GM12878 (cell line): ENCODE results near the gene YIPF5. TPM values are rescaled to one million over a fixed set of nuclear protein-coding genes. Genes with fewer than 3 reads are reported as not detected.

Experiments used
- ATAC-seq: fragments of 200-7000 bp; cut with Tn5 transposase; 3 replicates; pipeline ENCODE4 v1.9.1; 2020; ENCODE audit warnings: mild to moderate bottlenecking, moderate library complexity
- BruUV-seq: library from RNA; stranded (reverse); fragments of 400-500 nt; replicated peaks from 2 replicates; lab custom pipeline; 2021; lab: Mats Ljungman, UMichigan
- CTCF ChIA-PET: fragments of 300-600 bp; sonication (Branson Sonifier 250); formaldehyde crosslinking; extraction: SDS; loops from one replicate; lab custom pipeline; 2021; ENCODE audit warnings: inconsistent platforms; lab: Yijun Ruan, JAX
- POLR2A ChIA-PET: fragments of 350-600 bp; formaldehyde crosslinking; extraction: SDS; loops from one replicate; lab custom pipeline; 2021; ENCODE audit warnings: inconsistent platforms; lab: Charles Lee
- RAD21 ChIA-PET: fragments of 300-600 bp; sonication (Branson Sonifier 250); formaldehyde crosslinking; loops from one replicate; lab custom pipeline; 2023; ENCODE audit warnings: antibody characterized with exemption; ENCODE audit not compliant: unreplicated experiment; lab: Charles Lee
- SMC1A ChIA-PET: fragments of 300-600 bp; sonication (Branson Sonifier 250); formaldehyde crosslinking; loops from one replicate; lab custom pipeline; 2023; ENCODE audit not compliant: unreplicated experiment, uncharacterized antibody; lab: Charles Lee
- DNase-seq: peaks from one replicate; pipeline ENCODE4 v3.0.0-alpha.2; 2011; ENCODE audit warnings: low read depth, low spot score
- FAIRE-seq: peaks from 3 replicates; lab custom pipeline; 2011; peaks lifted over from hg19 to GRCh38; lab: Jason Lieb, UNC
- H2AFZ ChIP-seq: 2 replicates; pipeline ENCODE4 v1.6.0; 2011; ENCODE audit warnings: low read depth, low read length, control low read depth; ENCODE audit not compliant: control insufficient read depth
- H3K27ac ChIP-seq: 2 replicates; pipeline ENCODE4 v1.5.1; 2011; ENCODE audit warnings: control low read depth; ENCODE audit not compliant: control insufficient read depth, insufficient read depth
- H3K27me3 ChIP-seq, 2 experiments: replicated peaks in 1 of 2; 2 replicates each; pipeline versions ENCODE4 v1.6.0 to v1.6.1; 2011; ENCODE audit warnings: low read length in 1 of 2; ENCODE audit not compliant: control insufficient read depth in 2 of 2, insufficient read depth in 2 of 2
- H3K36me3 ChIP-seq, 2 experiments: 2 replicates each; pipeline ENCODE4 v1.5.1; 2011; ENCODE audit warnings: low read length in 1 of 2; ENCODE audit not compliant: control insufficient read depth in 2 of 2, insufficient read depth in 2 of 2
- H3K4me1 ChIP-seq: 2 replicates; pipeline ENCODE4 v1.6.1; 2011; ENCODE audit warnings: mild to moderate bottlenecking, low read length, moderate library complexity, mixed read lengths; ENCODE audit not compliant: control insufficient read depth, insufficient read depth
- H3K4me2 ChIP-seq: 2 replicates; pipeline ENCODE4 v1.6.0; 2011; ENCODE audit warnings: control low read depth; ENCODE audit not compliant: control insufficient read depth, insufficient read depth
- H3K4me3 ChIP-seq: fragments of 200-600 bp; sonication (generic); 2 replicates; pipeline ENCODE4 v1.5.1; 2016
- H3K79me2 ChIP-seq: 2 replicates; pipeline ENCODE4 v1.6.0; 2011; ENCODE audit warnings: low read length; ENCODE audit not compliant: control insufficient read depth, insufficient read depth
- H3K9ac ChIP-seq: 2 replicates; pipeline ENCODE4 v1.8.0; 2011; ENCODE audit warnings: low read length, control low read depth, mixed read lengths; ENCODE audit not compliant: control insufficient read depth, insufficient read depth
- H3K9me3 ChIP-seq: replicated peaks from 3 replicates; pipeline ENCODE4 v1.5.1; 2011; ENCODE audit warnings: mild to moderate bottlenecking, low read length; ENCODE audit not compliant: control insufficient read depth, insufficient read depth
- H4K20me1 ChIP-seq: 2 replicates; pipeline ENCODE4 v1.6.0; 2011; ENCODE audit not compliant: control insufficient read depth, insufficient read depth
- GABPA ChIP-seq: IDR thresholded peaks from 2 replicates; pipeline ENCODE4 v1.6.1; 2014; ENCODE audit warnings: antibody characterized with exemption, low read depth, mild to moderate bottlenecking, inconsistent platforms
- NFYB ChIP-seq: IDR thresholded peaks from 2 replicates; pipeline ENCODE4 v1.6.1; 2011; ENCODE audit warnings: low read depth, mild to moderate bottlenecking, low read length, improper control_type of control experiment, moderate library complexity; ENCODE audit not compliant: insufficient read depth
- RFX5 ChIP-seq: IDR thresholded peaks from 2 replicates; pipeline ENCODE4 v1.6.1; 2011; ENCODE audit warnings: low read depth, low read length, improper control_type of control experiment
- WGBS: methylation state at CpG from one replicate; pipeline ENCODE4 v1.1.6; 2016; ENCODE audit warnings: low lambda C conversion rate; ENCODE audit not compliant: insufficient replicate concordance, insufficient coverage; ENCODE audit errors: missing lambda C conversion rate; 5-methylcytosine and 5-hydroxymethylcytosine counted together
- in situ Hi-C: fragments of 300-500 bp; cut with MboI; formaldehyde crosslinking; loops from 9 replicates; pipeline ENCODE4 v1.14.3; 2018; ENCODE audit warnings: mixed read lengths
- intact Hi-C: fragments of 100-400 bp; cut with micrococcal nuclease; formaldehyde crosslinking; loops from one replicate; pipeline ENCODE4 v1.14.2; 2022; ENCODE audit not compliant: unreplicated experiment
- polyA plus RNA-seq, 11 experiments: library from polyadenylated mRNA; depleted of rRNA in 4 of 11; unstranded in 6 of 11; stranded (reverse) in 5 of 11; fragments of >200 nt; fragmentation: Nextera tagmentation in 4 of 11; fragmentation: Illumina TruSeq in 1 of 11; extraction: Ambion mirVana in 4 of 11; extraction: Trizol in 1 of 11; gene quantifications; 1 replicate in 1 of 11; 2 replicates in 10 of 11; pipeline versions ENCODE4 v1.2.1 to v1.2.3, GENCODE V29; 2011 to 2016; ENCODE audit warnings: inconsistent platforms in 2 of 11, missing spikeins in 2 of 11, low read depth in 1 of 11
- small RNA-seq: library from RNA; depleted of rRNA; stranded (forward); fragments of <200 nt; gene quantifications from one replicate; pipeline ENCODE3, GENCODE V24; 2014
- total RNA-seq, 4 experiments: library from RNA; depleted of rRNA in 3 of 4; stranded (reverse); fragments of >200 nt in 3 of 4; fragmentation: Illumina TruSeq in 1 of 4; extraction: Trizol in 1 of 4; gene quantifications; 2 replicates each; pipeline versions ENCODE4 v1.2.1 to v1.2.3, GENCODE V29; 2013 to 2021

Gene YIPF5
- total and polyA plus RNA-seq, 10 of the 15 experiments (the other 5 are each of a cell fraction or from before 2014, with no cell fraction given): 19.5 to 50.4 (median 34.3) TPM

DNA sequence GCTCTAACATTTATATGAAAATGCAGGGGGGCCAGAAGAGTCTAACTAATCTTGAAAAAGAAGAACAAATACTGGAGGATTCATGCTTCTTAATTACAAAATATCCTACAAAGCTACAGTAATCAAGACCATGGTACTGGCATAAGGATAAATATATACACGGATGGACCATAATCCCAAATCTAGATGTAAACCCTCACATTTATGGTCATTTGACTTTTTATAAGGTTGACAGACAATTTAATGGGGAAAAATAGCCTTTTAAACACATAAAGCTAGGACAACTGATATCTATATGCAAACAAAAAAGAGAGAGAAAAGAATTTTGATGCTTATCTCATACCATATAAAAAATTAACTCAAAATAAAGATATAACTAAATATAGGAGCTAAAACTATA is 55.9 kb downstream of the YIPF5 start:
- BruUV-seq: no TSS peak
- Histone ChIP-seq H3K36me3 (no peaks in the 10 kb centered on the region), H3K79me2 (no peaks in the 10 kb centered on the region)
- POLR2A ChIA-PET: no interaction called here
- TF ChIP-seq NFYB (no peak), GABPA (no peak), RFX5 (no peak)
- TF ChIP-seq, all 136 proteins: peak for 0
- Histone ChIP-seq H4K20me1 (no peaks in the 10 kb centered on the region), H3K27ac (no peak overlapping the region), H2AFZ (no peak overlapping the region), H3K4me3 (no peak overlapping the region), H3K9ac (no peak overlapping the region), H3K9me3 (no peaks in the 10 kb centered on the region), H3K4me2 (no peak overlapping the region), H3K27me3 (0 out of 4 replicates have a peak, but pooled peaks cover 0 to 2% of the 10 kb centered on the region in 2 experiments), H3K4me1 (no peaks in the 10 kb centered on the region)
- CTCF ChIA-PET: no interaction called here
- no peak for FAIRE-seq
- RAD21 ChIA-PET: no interaction called here
- in situ Hi-C loops: no loop called here
- SMC1A ChIA-PET: no interaction called here
- intact Hi-C loops: no loop called here
- WGBS: 22% methylated on average over 1 of the region's 1 CpG
- no peak for DNase-seq
- no peak for ATAC-seq

Small RNA genes lying within 50 kb of the gene (small RNA-seq; reads per million reads assigned to genes)
- not detected for gene RN7SL87P

Other genes with a start within 250 kb of the YIPF5 start
- gene KCTD16, start 214 bp upstream of the YIPF5 start, total RNA-seq (2014; rRNA removed): 0.06 and 0.11 TPM in 2 replicates
- gene KCTD16, start 214 bp upstream of the YIPF5 start, total RNA-seq (2014; rRNA removed; fragmentation: Illumina TruSeq; extraction: Trizol): 0.04 and 0.14 TPM in 2 replicates
- 0.10 and 0.19 TPM in 2 replicates for gene KCTD16, start 214 bp upstream of the YIPF5 start, total RNA-seq (2021)
- 0.10 and 0.19 TPM in 2 replicates for gene KCTD16, start 214 bp upstream of the YIPF5 start, polyA plus RNA-seq (2011; rRNA removed)
- 0.03 TPM in 2 replicates for gene KCTD16, start 214 bp upstream of the YIPF5 start, polyA plus RNA-seq (2014; fragmentation: Illumina TruSeq; extraction: Trizol)
- gene KCTD16, start 214 bp upstream of the YIPF5 start, polyA plus RNA-seq (2014; fragmentation: Nextera tagmentation; extraction: Ambion mirVana): under 1 TPM in 1 of 2 experiments, not detected in 1; 0.03 TPM
- gene KCTD16, start 214 bp upstream of the YIPF5 start, polyA plus RNA-seq (2014; rRNA removed): 0.09 TPM in 2 replicates
- gene KCTD16, start 214 bp upstream of the YIPF5 start, polyA plus RNA-seq (2016; fragmentation: Nextera tagmentation; extraction: Ambion mirVana): not detected